CD14-positive monocyte (primary cell): Measurements from ENCODE around the gene UNC13B. TPM values are rescaled to one million over a fixed set of nuclear protein-coding genes. Genes with fewer than 3 reads are reported as not detected.

Experiments
- DNase-seq, 3 donors: peaks; one replicate each; pipeline ENCODE4 v3.0.0-alpha.2; 2011 to 2022
- H2AFZ ChIP-seq: 2 replicates; pipeline ENCODE4 v1.6.0; 2012; ENCODE audit warnings: mild to moderate bottlenecking, low read depth, low read length, inconsistent platforms; ENCODE audit not compliant: insufficient read depth, poor library complexity, severe bottlenecking
- H3K27ac ChIP-seq, 2 donors: 1 replicate in 1 of 2; 2 replicates in 1 of 2; pipeline ENCODE4 v1.5.1; 2012 to 2013; ENCODE audit warnings: low read length in 2 of 2, control low read depth in 1 of 2, inconsistent platforms in 1 of 2, low read depth in 1 of 2, mild to moderate bottlenecking in 1 of 2
- H3K27me3 ChIP-seq, 2 donors: one replicate each; pipeline versions ENCODE4 v1.6.0 to v1.6.1; 2011 to 2013; ENCODE audit warnings: low read length in 2 of 2; ENCODE audit not compliant: control insufficient read depth in 2 of 2, insufficient read depth in 2 of 2
- H3K36me3 ChIP-seq, 2 donors: replicated peaks in 1 of 2; 1 replicate in 1 of 2; 2 replicates in 1 of 2; pipeline versions ENCODE4 v1.5.1 to v1.6.1; 2012 to 2013; ENCODE audit warnings: low read length in 2 of 2, control low read depth in 1 of 2, inconsistent platforms in 1 of 2, mild to moderate bottlenecking in 1 of 2; ENCODE audit not compliant: insufficient read depth in 2 of 2, control insufficient read depth in 1 of 2
- H3K4me1 ChIP-seq, 2 donors: 1 replicate in 1 of 2; 2 replicates in 1 of 2; pipeline versions ENCODE4 v1.5.1 to v1.6.1; 2012 to 2013; ENCODE audit warnings: low read length in 2 of 2, control low read depth in 1 of 2, inconsistent platforms in 1 of 2, mild to moderate bottlenecking in 1 of 2, moderate library complexity in 1 of 2; ENCODE audit not compliant: insufficient read depth in 2 of 2, control insufficient read depth in 1 of 2
- H3K4me2 ChIP-seq: replicated peaks from 2 replicates; pipeline ENCODE3; 2012; ENCODE audit warnings: low read length, moderate library complexity, mild to moderate bottlenecking; ENCODE audit not compliant: poor library complexity, severe bottlenecking; ENCODE audit errors: extremely low read depth
- H3K4me3 ChIP-seq, 3 experiments: fragments of 200-600 bp in 1 of 3; sonication (generic) in 1 of 3; replicated peaks in 1 of 3; 1 replicate in 2 of 3; 2 replicates in 1 of 3; pipeline ENCODE4 v1.5.1; 2011 to 2013; ENCODE audit warnings: low read length in 3 of 3, mild to moderate bottlenecking in 3 of 3, control low read depth in 2 of 3, low read depth in 2 of 3, inconsistent platforms in 1 of 3, moderate library complexity in 1 of 3
- H3K79me2 ChIP-seq: 2 replicates; pipeline ENCODE4 v1.6.0; 2012; ENCODE audit warnings: mild to moderate bottlenecking, control low read depth, inconsistent platforms, low read length, moderate library complexity; ENCODE audit not compliant: insufficient read depth
- H3K9ac ChIP-seq: 2 replicates; pipeline ENCODE4 v1.6.0; 2017; ENCODE audit warnings: low read length, mild to moderate bottlenecking; ENCODE audit not compliant: insufficient read depth, poor library complexity, severe bottlenecking
- H3K9me3 ChIP-seq, 2 donors: replicated peaks in 1 of 2; 1 replicate in 1 of 2; 2 replicates in 1 of 2; pipeline versions ENCODE4 v1.5.1 to v1.6.1; 2012 to 2013; ENCODE audit warnings: low read length in 2 of 2, control low read depth in 1 of 2; ENCODE audit not compliant: control insufficient read depth in 1 of 2, insufficient read depth in 1 of 2
- H4K20me1 ChIP-seq: 2 replicates; pipeline ENCODE4 v1.6.0; 2012; ENCODE audit warnings: mild to moderate bottlenecking, low read length, control low read depth, moderate library complexity; ENCODE audit not compliant: insufficient read depth
- H3K27ac Mint-ChIP-seq, 7 donors: one replicate each; pipeline ENCODE4 v1.8.0; 2020; ENCODE audit warnings: mild to moderate bottlenecking in 7 of 7, mixed read lengths in 7 of 7, moderate library complexity in 6 of 7, inconsistent platforms in 2 of 7
- H3K27me3 Mint-ChIP-seq, 3 donors: one replicate each; pipeline ENCODE4 v1.8.0; 2021 to 2022; ENCODE audit warnings: low read depth in 3 of 3, mild to moderate bottlenecking in 3 of 3, mixed read lengths in 3 of 3, moderate library complexity in 3 of 3, inconsistent platforms in 1 of 3
- H3K36me3 Mint-ChIP-seq, 2 donors: one replicate each; pipeline ENCODE4 v1.8.0; 2020; ENCODE audit warnings: mixed read lengths in 2 of 2, inconsistent platforms in 1 of 2, mild to moderate bottlenecking in 1 of 2
- H3K4me1 Mint-ChIP-seq: one replicate; pipeline ENCODE4 v1.8.0; 2020; ENCODE audit warnings: mild to moderate bottlenecking, mixed read lengths
- H3K4me3 Mint-ChIP-seq, 2 donors: one replicate each; pipeline ENCODE4 v1.8.0; 2020; ENCODE audit warnings: mild to moderate bottlenecking in 2 of 2, mixed read lengths in 2 of 2, moderate library complexity in 1 of 2
- H3K9me3 Mint-ChIP-seq, 7 donors: one replicate each; pipeline ENCODE4 v1.8.0; 2020 to 2022; ENCODE audit warnings: mixed read lengths in 7 of 7, mild to moderate bottlenecking in 6 of 7, moderate library complexity in 6 of 7, inconsistent platforms in 2 of 7
- CTCF ChIP-seq: fragments of 200-600 bp; IDR thresholded peaks from one replicate; pipeline ENCODE4 v1.8.0; 2022; ENCODE audit warnings: antibody characterized with exemption, mild to moderate bottlenecking
- WGBS: methylation state at CpG from one replicate; pipeline ENCODE4 v1.1.5; 2013; ENCODE audit warnings: missing lambda C conversion rate; ENCODE audit not compliant: insufficient coverage; 5-methylcytosine and 5-hydroxymethylcytosine counted together
- intact Hi-C, 2 donors: fragments of 100-400 bp; cut with micrococcal nuclease; formaldehyde crosslinking; loops; one replicate each; pipeline versions ENCODE4 v1.15.0 to v1.15.1; 2023
- polyA plus RNA-seq, 3 donors: library from polyadenylated mRNA; depleted of rRNA in 1 of 3; unstranded in 2 of 3; stranded (reverse) in 1 of 3; fragments of 300-500 nt in 2 of 3; fragments of >200 nt in 1 of 3; fragmentation: Illumina TruSeq in 2 of 3; gene quantifications; 1 replicate in 2 of 3; 2 replicates in 1 of 3; pipeline ENCODE4 v1.2.3, GENCODE V29; 2012 to 2021

The UNC13B gene
- polyA plus RNA-seq, 3 donors = 0.41 to 0.81 (median 0.66) TPM

- no peak overlapping the region for H3K4me3 Mint-ChIP-seq
- H3K9ac ChIP-seq = no peak overlapping the region
- no peak for TF ChIP-seq CTCF
- no peaks in the 10 kb centered on the region for H3K27me3 ChIP-seq
- H3K36me3 ChIP-seq = no peaks in the 10 kb centered on the region
- H3K36me3 Mint-ChIP-seq = peaks cover 0 to 2% of the 10 kb centered on the region in 2 donors
- no peak overlapping the region for H2AFZ ChIP-seq
- no peak overlapping the region for H3K4me2 ChIP-seq
- peaks cover 9 to 22% (median 13%) of the 10 kb centered on the region in 7 donors for H3K9me3 Mint-ChIP-seq
- H3K4me1 ChIP-seq = no peaks in the 10 kb centered on the region
- intact Hi-C loops = no loop called here
- no peak overlapping the region for H3K27ac Mint-ChIP-seq
- no peaks in the 10 kb centered on the region for H4K20me1 ChIP-seq
- no peaks in the 10 kb centered on the region for H3K79me2 ChIP-seq
- DNase-seq = no peak
- H3K4me3 ChIP-seq = no peak overlapping the region
- no CpG with 5 or more reads among the region's 1 CpG for WGBS
- H3K4me1 Mint-ChIP-seq = no peaks in the 10 kb centered on the region
- no peak overlapping the region for H3K27ac ChIP-seq
- H3K27me3 Mint-ChIP-seq = peaks cover 0 to 4% (median 2%) of the 10 kb centered on the region in 3 donors
- peaks cover 5 to 13% of the 10 kb centered on the region in 2 donors for H3K9me3 ChIP-seq
Observed at GRCh38 chr9:35286381-35286780, 124.6 kb downstream of the UNC13B start.

GRCh38 chr9:35287987-35288632 is 126.3 kb downstream of the UNC13B start:
- no peak for TF ChIP-seq CTCF
- Histone ChIP-seq H3K79me2 (no peaks in the 10 kb centered on the region), H3K27ac (no peak overlapping the region), H2AFZ (no peak overlapping the region), H3K9me3 (peaks cover 5 to 13% of the 10 kb centered on the region in 2 donors), H3K4me2 (no peak overlapping the region), H3K4me3 (no peak overlapping the region), H4K20me1 (no peaks in the 10 kb centered on the region), H3K4me1 (no peaks in the 10 kb centered on the region), H3K27me3 (no peaks in the 10 kb centered on the region), H3K9ac (no peak overlapping the region), H3K36me3 (no peaks in the 10 kb centered on the region)
- peaks cover 0 to 2% of the 10 kb centered on the region in 2 donors for H3K36me3 Mint-ChIP-seq
- intact Hi-C loops = no loop called here
- H3K9me3 Mint-ChIP-seq = peaks cover 9 to 22% (median 13%) of the 10 kb centered on the region in 7 donors
- WGBS = 97% methylated on average over 2 of the region's 3 CpGs
- peaks cover 0 to 4% (median 2%) of the 10 kb centered on the region in 3 donors for H3K27me3 Mint-ChIP-seq
- H3K4me3 Mint-ChIP-seq = no peak overlapping the region
- no peak for DNase-seq
- no peaks in the 10 kb centered on the region for H3K4me1 Mint-ChIP-seq
- no peak overlapping the region for H3K27ac Mint-ChIP-seq
